ENCODE measurements around the gene RERE.

- TF ChIP-seq, protein P1, sequence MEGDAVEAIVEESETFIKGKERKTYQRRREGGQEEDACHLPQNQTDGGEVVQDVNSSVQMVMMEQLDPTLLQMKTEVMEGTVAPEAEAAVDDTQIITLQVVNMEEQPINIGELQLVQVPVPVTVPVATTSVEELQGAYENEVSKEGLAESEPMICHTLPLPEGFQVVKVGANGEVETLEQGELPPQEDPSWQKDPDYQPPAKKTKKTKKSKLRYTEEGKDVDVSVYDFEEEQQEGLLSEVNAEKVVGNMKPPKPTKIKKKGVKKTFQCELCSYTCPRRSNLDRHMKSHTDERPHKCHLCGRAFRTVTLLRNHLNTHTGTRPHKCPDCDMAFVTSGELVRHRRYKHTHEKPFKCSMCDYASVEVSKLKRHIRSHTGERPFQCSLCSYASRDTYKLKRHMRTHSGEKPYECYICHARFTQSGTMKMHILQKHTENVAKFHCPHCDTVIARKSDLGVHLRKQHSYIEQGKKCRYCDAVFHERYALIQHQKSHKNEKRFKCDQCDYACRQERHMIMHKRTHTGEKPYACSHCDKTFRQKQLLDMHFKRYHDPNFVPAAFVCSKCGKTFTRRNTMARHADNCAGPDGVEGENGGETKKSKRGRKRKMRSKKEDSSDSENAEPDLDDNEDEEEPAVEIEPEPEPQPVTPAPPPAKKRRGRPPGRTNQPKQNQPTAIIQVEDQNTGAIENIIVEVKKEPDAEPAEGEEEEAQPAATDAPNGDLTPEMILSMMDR (IDR thresholded peaks at IDR 0.05) = peak in 1 of 7 experiments; percentile 17
- TF ChIP-seq POLR2A (IDR thresholded peaks at IDR 0.05) = no peak
Measured at GRCh38 chr1:8412183-8412831, 405.1 kb downstream of the RERE start.

All from body of pancreas (tissue), 4 donors.